Skeletal muscle tissue (tissue), 4 donors: ENCODE results near the gene TMEM198. TPM values are rescaled to one million over a fixed set of nuclear protein-coding genes. Genes with fewer than 3 reads are reported as not detected.
A peak's percentile ranks its signal among the peaks of the same experiment; 100 is the strongest.

ENCODE experiments used
- H3K27ac ChIP-seq: one replicate; pipeline ENCODE4 v1.7.0; 2013; ENCODE audit warnings: mild to moderate bottlenecking, low read depth, low read length, inconsistent platforms
- H3K27me3 ChIP-seq, 3 donors: one replicate each; pipeline ENCODE4 v1.7.0; 2013; ENCODE audit warnings: low read length in 3 of 3; ENCODE audit not compliant: control insufficient read depth in 3 of 3, insufficient read depth in 3 of 3
- H3K36me3 ChIP-seq, 3 donors: one replicate each; pipeline ENCODE4 v1.7.0; 2013; ENCODE audit warnings: low read length in 3 of 3; ENCODE audit not compliant: control insufficient read depth in 3 of 3, insufficient read depth in 3 of 3
- H3K4me1 ChIP-seq, 3 donors: one replicate each; pipeline ENCODE4 v1.7.0; 2013; ENCODE audit warnings: low read length in 3 of 3, mild to moderate bottlenecking in 3 of 3; ENCODE audit not compliant: control insufficient read depth in 3 of 3, insufficient read depth in 3 of 3
- H3K4me3 ChIP-seq, 3 donors: one replicate each; pipeline ENCODE4 v1.7.0; 2013; ENCODE audit warnings: low read length in 3 of 3
- H3K9ac ChIP-seq, 3 donors: one replicate each; pipeline ENCODE4 v1.7.0; 2013; ENCODE audit warnings: low read length in 3 of 3, mild to moderate bottlenecking in 3 of 3, moderate library complexity in 2 of 3, low read depth in 1 of 3
- H3K9me3 ChIP-seq, 3 donors: one replicate each; pipeline ENCODE4 v1.7.0; 2013; ENCODE audit warnings: low read length in 3 of 3; ENCODE audit not compliant: control insufficient read depth in 3 of 3
- total RNA-seq: library from RNA; depleted of rRNA; stranded (reverse); fragments of >200 nt; gene quantifications from one replicate; pipeline ENCODE4 v1.2.3, GENCODE V29; 2014
- donor health status: Osteomylitis.

TMEM198 gene
- total RNA-seq, 1 donor from 2014 or later: 2.1 TPM

GRCh38 chr2:219569041-219569440 lies 25.2 kb downstream of the TMEM198 start:
- Histone ChIP-seq H3K9me3 (no peaks in the 10 kb centered on the region), H3K4me3 (no peak overlapping the region), H3K9ac (no peak overlapping the region), H3K27me3 (no peaks in the 10 kb centered on the region), H3K36me3 (peaks cover 29 to 36% (median 35%) of the 10 kb centered on the region in 3 donors), H3K4me1 (peaks cover 12 to 20% (median 17%) of the 10 kb centered on the region in 3 donors), H3K27ac (no peak overlapping the region)

- Histone ChIP-seq H3K9me3 (no peaks in the 10 kb centered on the region), H3K4me1 (peaks cover 12 to 20% (median 17%) of the 10 kb centered on the region in 3 donors), H3K36me3 (peaks cover 23 to 30% (median 30%) of the 10 kb centered on the region in 3 donors), H3K9ac (peak overlapping the region in 1 of 3 donors; percentile 19), H3K27ac (peak overlapping the region; percentile 56), H3K27me3 (no peaks in the 10 kb centered on the region), H3K4me3 (no peak overlapping the region)
Observed at GRCh38 chr2:219569635-219570034, 25.8 kb downstream of the TMEM198 start.

DNA sequence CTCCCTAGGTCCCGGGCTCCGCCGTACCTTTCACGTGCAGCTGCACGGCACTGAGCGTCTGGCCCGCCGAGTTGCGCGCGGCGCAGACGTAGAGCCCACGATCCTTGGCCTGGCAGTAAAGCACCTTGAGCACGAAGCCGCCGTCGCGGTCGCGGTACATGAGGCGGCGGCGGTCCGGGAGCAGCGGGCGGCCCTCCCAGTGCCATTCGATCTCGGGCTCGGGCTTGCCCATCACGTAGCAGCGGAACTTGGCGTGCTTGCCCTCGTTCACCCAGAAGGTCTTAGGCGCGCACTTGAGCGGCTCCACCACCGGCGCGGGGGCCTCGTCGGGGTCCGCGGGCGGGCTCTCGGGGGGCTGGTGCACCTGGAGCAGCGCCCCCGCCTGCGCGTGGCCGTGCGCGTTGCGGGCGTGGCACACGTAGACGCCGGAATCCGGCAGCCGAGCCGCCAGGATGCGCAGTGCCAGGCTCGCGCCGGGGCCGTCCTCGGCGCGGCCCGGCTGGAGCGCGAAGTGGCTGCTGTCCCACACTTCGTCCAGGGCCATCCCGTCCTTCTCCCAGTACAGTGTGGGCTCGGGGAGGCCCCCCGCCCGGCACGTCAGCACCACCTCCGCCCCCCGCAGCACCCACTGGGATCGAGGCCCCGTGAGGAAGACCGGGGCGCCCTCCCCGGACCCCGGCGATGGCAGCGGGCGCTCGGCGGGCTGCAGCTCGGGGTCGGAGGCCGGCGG lies 26.5 kb downstream of the TMEM198 start:
- H3K9ac ChIP-seq: peak overlapping the region; percentile 19 to 89 (median 77)
- H3K36me3 ChIP-seq: peaks cover 16 to 26% (median 23%) of the 10 kb centered on the region in 3 donors
- peak overlapping the region; percentile 56 for H3K27ac ChIP-seq
- no peaks in the 10 kb centered on the region for H3K27me3 ChIP-seq
- peaks cover 12 to 20% (median 18%) of the 10 kb centered on the region in 3 donors for H3K4me1 ChIP-seq
- peak overlapping the region; percentile 54 to 77 (median 76) for H3K4me3 ChIP-seq
- H3K9me3 ChIP-seq: no peaks in the 10 kb centered on the region

- peaks cover 0 to 2% (median 0%) of the 10 kb centered on the region in 3 donors for H3K27me3 ChIP-seq
- peak overlapping the region; percentile 82 for H3K27ac ChIP-seq
- H3K4me3 ChIP-seq: peak overlapping the region; percentile 54 to 77 (median 76)
- H3K9ac ChIP-seq: peak overlapping the region; percentile 19 to 89 (median 77)
- peaks cover 12 to 22% (median 18%) of the 10 kb centered on the region in 3 donors for H3K36me3 ChIP-seq
- peaks cover 12 to 25% (median 23%) of the 10 kb centered on the region in 3 donors for H3K4me1 ChIP-seq
- no peaks in the 10 kb centered on the region for H3K9me3 ChIP-seq
Observed at GRCh38 chr2:219570924-219571310, 27.1 kb downstream of the TMEM198 start.

- H3K9ac ChIP-seq: peak within 1 kb of the TSS; percentile 77 to 89 (median 83)
- peak within 1 kb of the TSS; percentile 82 for H3K27ac ChIP-seq
- peaks cover 12 to 29% (median 25%) of the 10 kb centered on the region in 3 donors for H3K4me1 ChIP-seq
- no peaks in the 10 kb centered on the region for H3K9me3 ChIP-seq
- H3K36me3 ChIP-seq: peaks cover 5 to 19% (median 14%) of the 10 kb centered on the region in 3 donors
- peaks cover 0 to 3% (median 0%) of the 10 kb centered on the region in 3 donors for H3K27me3 ChIP-seq
- H3K4me3 ChIP-seq: peak within 1 kb of the TSS; percentile 54 to 77 (median 76)
Observed at GRCh38 chr2:219571311-219572236, 27.7 kb downstream of the TMEM198 start, which contains the start of gene OBSL1. TSS of gene OBSL1 (minus strand) at chr2:219571539. CDS start at chr2:219571232, 307 bp downstream.

DNA sequence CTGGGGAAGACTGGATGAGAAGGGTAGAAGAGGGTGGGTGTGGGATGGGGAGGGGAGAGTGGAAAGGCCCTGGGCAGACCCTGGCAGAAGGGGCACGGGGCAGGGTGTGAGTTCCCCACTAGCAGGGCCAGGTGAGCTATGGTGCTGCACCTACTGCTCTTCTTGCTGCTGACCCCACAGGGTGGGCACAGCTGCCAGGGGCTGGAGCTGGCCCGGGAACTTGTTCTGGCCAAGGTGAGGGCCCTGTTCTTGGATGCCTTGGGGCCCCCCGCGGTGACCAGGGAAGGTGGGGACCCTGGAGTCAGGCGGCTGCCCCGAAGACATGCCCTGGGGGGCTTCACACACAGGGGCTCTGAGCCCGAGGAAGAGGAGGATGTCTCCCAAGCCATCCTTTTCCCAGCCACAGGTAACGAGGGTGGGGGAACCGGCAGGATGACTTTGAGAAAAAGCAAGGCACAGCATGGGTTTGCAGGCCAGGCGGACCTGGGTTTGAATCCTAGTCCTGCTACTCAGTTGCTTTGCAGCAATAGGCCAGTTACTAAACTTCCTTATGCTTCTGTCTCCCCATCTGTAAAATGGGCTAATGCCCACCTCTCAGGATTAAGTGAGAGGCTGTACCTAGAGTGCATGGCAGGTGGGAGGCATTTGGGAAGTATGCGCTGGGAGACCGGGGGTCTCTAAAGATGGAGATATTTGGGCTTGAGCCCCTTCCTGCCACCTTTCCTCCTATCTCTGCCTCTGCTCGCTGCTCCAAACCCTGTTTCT lies 28.6 kb downstream of the TMEM198 start, which contains the start of gene INHA:
Gene INHA, plus strand, starts transcription at position 74 of the 765 bp plus-strand sequence. Its CDS starts 65 bp downstream, at position 139.
- Histone ChIP-seq H3K27ac (peak within 1 kb of the TSS; percentile 82), H3K9ac (peak within 1 kb of the TSS; percentile 76 to 83 (median 81)), H3K9me3 (no peaks in the 10 kb centered on the region), H3K4me1 (peaks cover 12 to 29% (median 25%) of the 10 kb centered on the region in 3 donors), H3K36me3 (peaks cover 0 to 12% (median 6%) of the 10 kb centered on the region in 3 donors), H3K4me3 (peak within 1 kb of the TSS in 2 of 3 donors; percentile 65 to 76), H3K27me3 (peaks cover 0 to 8% (median 0%) of the 10 kb centered on the region in 3 donors)

DNA sequence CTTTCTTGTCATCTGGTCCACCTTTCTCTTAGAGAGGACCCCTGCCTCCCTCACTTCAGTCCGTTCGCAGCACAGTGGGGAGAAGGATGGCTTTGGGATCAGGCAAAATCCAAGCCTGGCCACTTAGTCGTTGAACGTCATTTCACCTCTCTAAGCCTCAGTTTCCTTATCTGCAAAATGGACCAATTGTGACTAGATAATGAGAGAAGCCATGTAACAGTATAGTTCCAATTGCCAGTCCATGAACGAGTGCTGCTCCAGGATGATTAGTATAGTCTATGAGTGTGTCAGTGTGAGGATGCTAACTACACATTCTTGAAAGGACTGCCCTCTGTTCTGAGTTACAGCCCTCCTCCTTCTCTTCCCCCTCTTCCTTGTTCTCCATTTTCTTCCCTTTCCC lies 29.3 kb downstream of the TMEM198 start:
- Histone ChIP-seq H3K9me3 (no peaks in the 10 kb centered on the region), H3K36me3 (peaks cover 0 to 5% (median 2%) of the 10 kb centered on the region in 3 donors), H3K4me3 (no peak overlapping the region), H3K4me1 (peaks cover 12 to 29% (median 25%) of the 10 kb centered on the region in 3 donors), H3K27ac (no peak overlapping the region), H3K27me3 (peaks cover 0 to 8% (median 0%) of the 10 kb centered on the region in 3 donors), H3K9ac (no peak overlapping the region)

GRCh38 chr2:219574484-219575311 lies 30.9 kb downstream of the TMEM198 start:
- H3K9ac ChIP-seq: no peak overlapping the region
- H3K27me3 ChIP-seq: peaks cover 0 to 8% (median 0%) of the 10 kb centered on the region in 3 donors
- H3K27ac ChIP-seq: no peak overlapping the region
- H3K36me3 ChIP-seq: peaks cover 0 to 1% (median under 1%) of the 10 kb centered on the region in 3 donors
- H3K4me3 ChIP-seq: no peak overlapping the region
- peaks cover 15 to 29% (median 20%) of the 10 kb centered on the region in 3 donors for H3K4me1 ChIP-seq
- no peaks in the 10 kb centered on the region for H3K9me3 ChIP-seq
